NB4 (cell line): Measurements from ENCODE around the gene EIF4E3.

Experiments
- DNase-seq: peaks from one replicate; pipeline ENCODE4 v3.0.0; 2010; ENCODE audit warnings: low read depth
- H3K4me3 ChIP-seq: one replicate; pipeline ENCODE4 v1.5.1; 2011; ENCODE audit warnings: mild to moderate bottlenecking, low read depth, low read length, moderate library complexity
- CTCF ChIP-seq: IDR thresholded peaks from one replicate; pipeline ENCODE4 v1.5.1; 2012; ENCODE audit warnings: low read depth, low read length
- MYC ChIP-seq: IDR thresholded peaks from 2 replicates; pipeline ENCODE4 v1.6.1; 2011; ENCODE audit warnings: low read depth, low read length
- POLR2A ChIP-seq: IDR thresholded peaks from 2 replicates; pipeline ENCODE4 v1.6.1; 2011; ENCODE audit warnings: mild to moderate bottlenecking; ENCODE audit not compliant: insufficient read length; ENCODE audit errors: extremely low read depth
- TF ChIP-seq, protein P1 (sequence below): IDR thresholded peaks from 2 replicates; pipeline ENCODE4 v1.6.1; 2011; ENCODE audit warnings: low read depth, low read length

The EIF4E3 gene

GRCh38 chr3:71751602-71752001 lies 26.4 kb upstream of the EIF4E3 start:
- no peak overlapping the region for H3K4me3 ChIP-seq
- no peak for DNase-seq
- TF ChIP-seq, protein P1, sequence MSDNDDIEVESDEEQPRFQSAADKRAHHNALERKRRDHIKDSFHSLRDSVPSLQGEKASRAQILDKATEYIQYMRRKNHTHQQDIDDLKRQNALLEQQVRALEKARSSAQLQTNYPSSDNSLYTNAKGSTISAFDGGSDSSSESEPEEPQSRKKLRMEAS = no peak

DNA sequence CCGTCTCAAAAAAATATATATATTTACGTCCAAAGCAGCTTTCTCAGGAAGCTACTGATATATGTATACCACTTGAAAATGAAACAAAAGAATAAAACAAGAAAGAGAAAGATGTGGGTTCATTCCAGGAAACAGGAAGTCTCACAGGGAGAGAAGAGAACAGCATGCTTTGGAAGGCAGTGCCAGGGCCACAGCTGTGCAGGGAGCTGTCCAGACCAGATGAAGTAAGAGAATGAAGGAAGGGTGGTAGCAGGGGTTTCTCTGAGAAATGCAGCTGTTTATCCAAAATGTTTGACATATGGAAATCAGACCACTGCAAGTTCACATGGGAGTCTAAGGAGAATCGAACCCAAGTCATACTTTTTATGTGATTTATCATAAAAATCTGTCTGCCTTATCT lies 19.5 kb upstream of the EIF4E3 start:
- TF ChIP-seq CTCF = no peak
- TF ChIP-seq POLR2A = no peak
- TF ChIP-seq, protein P1 = no peak
- TF ChIP-seq MYC = no peak
- H3K4me3 ChIP-seq = no peak overlapping the region
- DNase-seq = no peak

- TF ChIP-seq CTCF (no peak), MYC (no peak), POLR2A (no peak)
- TF ChIP-seq, protein P1 = no peak
- DNase-seq = no peak
- no peak overlapping the region for H3K4me3 ChIP-seq
These were observed 17.4 kb upstream of the EIF4E3 start for GRCh38 chr3:71742621-71743020.

DNA sequence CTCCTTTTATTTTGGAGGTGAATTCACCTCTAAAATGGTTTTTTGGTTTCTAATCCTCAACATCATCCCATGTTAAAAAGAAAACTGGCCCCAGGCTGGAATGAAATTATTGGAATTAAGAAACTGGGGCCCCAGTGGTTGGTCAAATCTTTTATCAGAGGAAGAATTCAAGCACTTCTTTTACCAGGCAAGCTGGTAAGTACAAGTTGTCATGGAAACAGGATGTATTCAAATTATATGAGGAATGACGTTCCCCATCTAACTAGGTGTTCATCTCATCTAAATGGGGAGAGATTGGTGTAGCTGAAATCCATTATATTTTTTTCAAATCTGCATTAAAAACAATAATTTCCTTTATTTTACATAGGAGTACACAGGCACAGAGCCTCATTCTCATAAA lies 9.7 kb upstream of the EIF4E3 start:
- no peak for DNase-seq
- H3K4me3 ChIP-seq = no peak overlapping the region
- no peak for TF ChIP-seq MYC
- TF ChIP-seq CTCF = no peak
- TF ChIP-seq, protein P1 = no peak
- TF ChIP-seq POLR2A = no peak

DNA sequence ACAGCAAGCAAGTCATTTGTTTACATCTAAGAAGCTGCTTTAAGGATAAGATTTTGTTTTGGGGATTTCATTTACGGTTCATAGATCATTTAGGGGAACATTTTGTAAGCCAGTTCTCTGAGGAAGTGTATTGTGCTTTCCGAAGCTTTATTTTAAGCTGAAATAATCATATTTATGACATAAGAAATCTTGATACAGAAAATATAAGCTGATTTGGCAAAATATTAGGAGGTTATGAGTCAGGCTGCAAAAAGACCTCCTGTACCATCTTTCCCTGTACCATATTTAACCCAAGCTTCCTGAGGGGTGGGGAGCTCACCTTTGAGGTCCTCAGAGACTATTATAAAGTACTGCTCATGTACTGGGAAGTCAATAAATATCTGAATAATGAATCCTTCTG lies 8.1 kb upstream of the EIF4E3 start:
- TF ChIP-seq, protein P1 = no peak
- no peak for TF ChIP-seq POLR2A
- TF ChIP-seq MYC = no peak
- no peak for TF ChIP-seq CTCF
- DNase-seq = no peak
- no peak overlapping the region for H3K4me3 ChIP-seq

DNA sequence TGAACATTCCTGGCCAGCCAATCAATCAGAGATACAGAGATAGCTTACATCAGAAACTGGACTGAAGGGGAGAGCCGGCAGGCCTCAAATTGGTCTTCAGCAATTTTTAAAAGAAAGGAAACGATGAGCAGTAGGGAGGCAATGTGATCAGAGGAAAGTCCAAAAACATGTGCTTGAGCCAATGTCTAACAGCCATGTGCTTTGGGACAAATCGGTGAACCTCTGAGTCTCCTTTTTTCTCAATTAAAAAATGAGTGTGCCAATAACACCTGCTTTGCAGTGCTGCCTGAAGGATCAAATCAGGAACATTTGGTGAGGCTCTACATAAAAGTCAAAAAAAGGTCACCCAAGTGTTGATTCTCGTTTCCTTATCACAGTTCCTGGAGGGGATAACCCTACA lies 7.4 kb upstream of the EIF4E3 start:
- DNase-seq = no peak
- TF ChIP-seq, protein P1 = peak; percentile 38; the same call in 1 of the 2 replicates
- TF ChIP-seq MYC = no peak
- TF ChIP-seq POLR2A = no peak
- no peak for TF ChIP-seq CTCF
- no peak overlapping the region for H3K4me3 ChIP-seq
